ENCODE data around the gene SAP30BP. TPM values are rescaled to one million over a fixed set of nuclear protein-coding genes. Genes with fewer than 3 reads are reported as not detected.

The SAP30BP gene
- total and polyA plus RNA-seq, 2 of the 13 experiments (the other 11 are each of a cell fraction or from before 2014, with no cell fraction given), result 67.7 to 99.4 TPM

GRCh38 chr17:75633486-75634375 is 33.4 kb upstream of the SAP30BP start:
- ATAC-seq (peak; percentile 85), DNase-seq (ENCODE audit: low spot score) (peak; percentile 91), FAIRE-seq (peak; percentile 98)
- Histone ChIP-seq H4K20me1 (ENCODE audit: insufficient read depth, low read length) (peaks cover 4% of the 10 kb centered on the region; the same call in 1 of the 2 replicates), H3K9me3 (ENCODE audit: low read length) (no peaks in the 10 kb centered on the region), H3K79me2 (ENCODE audit: insufficient read depth, low read length) (no peaks in the 10 kb centered on the region), H3K36me3 (replicated peaks in 1 of 2; ENCODE audit: control insufficient read depth in 1 of 2, insufficient read depth in 2 of 2, low read length in 2 of 2) (peaks cover 17 to 28% of the 10 kb centered on the region in 2 experiments; a peak in 4 of 5 replicates), H3K27ac (ENCODE audit: extremely low read length, insufficient read depth, low read length) (peak overlapping the region; percentile 50), H3K4me1 (ENCODE audit: insufficient read depth, low read length) (peaks cover 19% of the 10 kb centered on the region), H2AFZ (ENCODE audit: low read length) (no peak overlapping the region), H3K27me3 (ENCODE audit: control insufficient read depth in 1 of 2, insufficient read depth in 2 of 2, low read length in 2 of 2) (no peaks in the 10 kb centered on the region), H3K9ac (ENCODE audit: insufficient read depth, low read depth, low read length) (peak overlapping the region; percentile 27; the same call in 1 of the 2 replicates), H3K4me2 (ENCODE audit: low read depth, low read length) (peak overlapping the region; percentile 76), H3K4me3 (replicated peaks in 1 of 3; ENCODE audit: insufficient read depth in 1 of 3, low read depth in 2 of 3, low read length in 3 of 3) (peak overlapping the region in 2 of 3 experiments; percentile 21 to 59; a peak in 2 of 6 replicates)
- whole genome bisulfite sequencing (ENCODE audit: low lambda C conversion rate), result 12% methylated on average over 17 of the region's 27 CpGs
- CTCF ChIA-PET (ENCODE audit: low intra/inter-chr PET ratio, low total read pairs), result interaction anchor here (0.7 to 5.1 kb wide), 10 partner anchors 8 to 207 kb away, joined by 3 to 102 read pairs (median 4); a partner anchor contains a TSS
- intact Hi-C loops (cut with micrococcal nuclease; ENCODE audit: unreplicated experiment), result loop anchor here (1.0 kb wide), 4 partner anchors 13 to 115 kb away; partner anchors contain the start of genes RECQL5 and SAP30BP
- in situ Hi-C loops (cut with HindIII; ENCODE audit: extremely low pct_ligation_motif_present, low pct_unique_long_range_greater_than_20kb), result no loop called here
- no TSS peak for BruUV-seq (replicated peaks)
- POLR2A ChIA-PET, result interaction anchor here (0.7 to 2.1 kb wide), 16 partner anchors 11 to 146 kb away, joined by 3 to 28 read pairs (median 6); partner anchors contain the start of genes RECQL5 and SAP30BP
- TF ChIP-seq SMC3 (IDR thresholded peaks at IDR 0.05; ENCODE audit: low read length), result peak; percentile 48
- TF ChIP-seq ZNF766 (CRISPR knock-in tag; IDR thresholded peaks at IDR 0.05; ENCODE audit: borderline replicate concordance), result 0 out of 2 replicates have a peak, but pooled peaks have one; percentile 63
- 0 out of 2 replicates have a peak, but pooled peaks have one; percentile 32 for TF ChIP-seq ZNF318 (CRISPR knock-in tag; IDR thresholded peaks at IDR 0.05)
- no peak for TF ChIP-seq SAFB2 (CRISPR knock-in tag; IDR thresholded peaks at IDR 0.05; ENCODE audit: borderline replicate concordance, low read depth)
- TF ChIP-seq THRA (CRISPR knock-in tag; IDR thresholded peaks at IDR 0.05; ENCODE audit: borderline replicate concordance), result no peak
- 0 out of 2 replicates have a peak, but pooled peaks have one; percentile 13 for TF ChIP-seq REPIN1 (CRISPR knock-in tag; IDR thresholded peaks at IDR 0.05; ENCODE audit: borderline replicate concordance, low read depth)
- no peak for TF ChIP-seq RARA (CRISPR knock-in tag; IDR thresholded peaks at IDR 0.05)
- peak; percentile 51; the same call in 1 of the 2 replicates for TF ChIP-seq ARNT2 (CRISPR knock-in tag; IDR thresholded peaks at IDR 0.05; ENCODE audit: low read depth)
- no peak for TF ChIP-seq TRIM24 (CRISPR knock-in tag; IDR thresholded peaks at IDR 0.05)
- peak; percentile 28 for TF ChIP-seq SRSF1 (optimal IDR thresholded peaks at IDR 0.05; ENCODE audit: low read depth, low read length)
- peak; percentile 81; the same call in 1 of the 2 replicates for TF ChIP-seq HDAC1 (CRISPR knock-in tag; IDR thresholded peaks at IDR 0.05)
- TF ChIP-seq HOXA5 (CRISPR knock-in tag; IDR thresholded peaks at IDR 0.05), result no peak
- TF ChIP-seq ZNF501 (CRISPR knock-in tag; IDR thresholded peaks at IDR 0.05), result 0 out of 2 replicates have a peak, but pooled peaks have one; percentile 28
